MM.1S (cell line): ENCODE data around the gene DLGAP1.

ENCODE experiments used
- CTCF ChIP-seq: fragments of 300-600 bp; sonication (generic); IDR thresholded peaks from 2 replicates; pipeline ENCODE4 v1.5.1; 2016; ENCODE audit warnings: antibody characterized with exemption, low read length, mixed read lengths
- EZH2phosphoT487 ChIP-seq: fragments of 300-600 bp; sonication (generic); IDR thresholded peaks from 2 replicates; pipeline ENCODE4 v1.6.1; 2018; ENCODE audit warnings: antibody characterized with exemption, low read length

GRCh38 chr18:3683483-3683882, 771.6 kb downstream of the DLGAP1 start:
- no peak for TF ChIP-seq CTCF
- TF ChIP-seq EZH2phosphoT487, result no peak
